ENCODE measurements around the gene MYRIP.
"Not testable (repeated sequence)": the region's sequence is repeated elsewhere in the genome, so short reads cannot be mapped to it uniquely, and the experiment has no call there.

Gene MYRIP

GRCh38 chr3:39809995-39810595 lies 686 bp downstream of the MYRIP start:
- Histone ChIP-seq H3K4me3 (replicated peaks; ENCODE audit: low read depth, low read length) (peak overlapping the region; percentile 2), H3K36me3 (ENCODE audit: control insufficient read depth, insufficient read depth, low read length) (no peaks in the 10 kb centered on the region), H3K27me3 (replicated peaks; ENCODE audit: control insufficient read depth, insufficient read depth, low read length) (peaks cover 6% of the 10 kb centered on the region)
- TF ChIP-seq CTCF (IDR thresholded peaks at IDR 0.05; ENCODE audit: insufficient read depth, low read length, poor library complexity, severe bottlenecking) = no peak
- peak; percentile 15 for DNase-seq (ENCODE audit: extremely low read depth, insufficient read length)

- DNase-seq (ENCODE audit: extremely low read depth, insufficient read length) = no peak
- Histone ChIP-seq H3K4me3 (replicated peaks; ENCODE audit: low read depth, low read length) (no peak overlapping the region), H3K27me3 (replicated peaks; ENCODE audit: control insufficient read depth, insufficient read depth, low read length) (peaks cover 6% of the 10 kb centered on the region), H3K36me3 (ENCODE audit: control insufficient read depth, insufficient read depth, low read length) (no peaks in the 10 kb centered on the region)
- no peak for TF ChIP-seq CTCF (IDR thresholded peaks at IDR 0.05; ENCODE audit: insufficient read depth, low read length, poor library complexity, severe bottlenecking)
Observed at GRCh38 chr3:39810647-39811161, 1.3 kb downstream of the MYRIP start.

- H3K36me3 ChIP-seq (ENCODE audit: control insufficient read depth, insufficient read depth, low read length) = no peaks in the 10 kb centered on the region
- DNase-seq (ENCODE audit: extremely low read depth, insufficient read length) = no peak
- TF ChIP-seq CTCF (IDR thresholded peaks at IDR 0.05; ENCODE audit: insufficient read depth, low read length, poor library complexity, severe bottlenecking) = no peak
- peaks cover 6% of the 10 kb centered on the region for H3K27me3 ChIP-seq (replicated peaks; ENCODE audit: control insufficient read depth, insufficient read depth, low read length)
- no peak overlapping the region for H3K4me3 ChIP-seq (replicated peaks; ENCODE audit: low read depth, low read length)
Observed at GRCh38 chr3:39811561-39811960, 2.2 kb downstream of the MYRIP start.

GRCh38 chr3:39812537-39812936 lies 3.1 kb downstream of the MYRIP start:
- Histone ChIP-seq H3K36me3 (ENCODE audit: control insufficient read depth, insufficient read depth, low read length) (no peaks in the 10 kb centered on the region), H3K4me3 (replicated peaks; ENCODE audit: low read depth, low read length) (no peak overlapping the region), H3K27me3 (replicated peaks; ENCODE audit: control insufficient read depth, insufficient read depth, low read length) (peaks cover 6% of the 10 kb centered on the region)
- TF ChIP-seq CTCF (IDR thresholded peaks at IDR 0.05; ENCODE audit: insufficient read depth, low read length, poor library complexity, severe bottlenecking) = peak; percentile 39
- DNase-seq (ENCODE audit: extremely low read depth, insufficient read length) = no peak

GRCh38 chr3:39814007-39814406 lies 4.6 kb downstream of the MYRIP start:
- no peak for DNase-seq (ENCODE audit: extremely low read depth, insufficient read length)
- TF ChIP-seq CTCF (IDR thresholded peaks at IDR 0.05; ENCODE audit: insufficient read depth, low read length, poor library complexity, severe bottlenecking) = no peak
- Histone ChIP-seq H3K36me3 (ENCODE audit: control insufficient read depth, insufficient read depth, low read length) (no peaks in the 10 kb centered on the region), H3K27me3 (replicated peaks; ENCODE audit: control insufficient read depth, insufficient read depth, low read length) (peaks cover 6% of the 10 kb centered on the region), H3K4me3 (replicated peaks; ENCODE audit: low read depth, low read length) (no peak overlapping the region)

- Histone ChIP-seq H3K36me3 (ENCODE audit: control insufficient read depth, insufficient read depth, low read length) (no peaks in the 10 kb centered on the region), H3K4me3 (replicated peaks; ENCODE audit: low read depth, low read length) (no peak overlapping the region), H3K27me3 (replicated peaks; ENCODE audit: control insufficient read depth, insufficient read depth, low read length) (no peaks in the 10 kb centered on the region; the same call in 1 of the 2 replicates)
- no peak for TF ChIP-seq CTCF (IDR thresholded peaks at IDR 0.05; ENCODE audit: insufficient read depth, low read length, poor library complexity, severe bottlenecking)
- no peak for DNase-seq (ENCODE audit: extremely low read depth, insufficient read length)
Observed at GRCh38 chr3:39819899-39820298, 10.5 kb downstream of the MYRIP start.

- H3K4me3 ChIP-seq (replicated peaks; ENCODE audit: low read depth, low read length); H3K36me3 ChIP-seq (ENCODE audit: control insufficient read depth, insufficient read depth, low read length); DNase-seq (ENCODE audit: extremely low read depth, insufficient read length); H3K27me3 ChIP-seq (replicated peaks; ENCODE audit: control insufficient read depth, insufficient read depth, low read length): not testable (repeated sequence)
Observed at GRCh38 chr3:39833764-39834163, 24.4 kb downstream of the MYRIP start.

All from GM06990 (cell line).